Stimulated activated CD8-positive, alpha-beta memory T cell treated with anti-CD3 and anti-CD28 coated beads, Interleukin-15, amount 100 ng/mL, for 4 hours (primary cell): ENCODE data around the gene UBALD1.
A peak's percentile ranks its signal among the peaks of the same experiment; 100 is the strongest.

Experiments used
- DNase-seq, 2 donors: peaks; one replicate each; pipeline ENCODE4 v3.0.0-alpha.2; 2020; ENCODE audit warnings: low read depth in 2 of 2

The UBALD1 gene

DNA sequence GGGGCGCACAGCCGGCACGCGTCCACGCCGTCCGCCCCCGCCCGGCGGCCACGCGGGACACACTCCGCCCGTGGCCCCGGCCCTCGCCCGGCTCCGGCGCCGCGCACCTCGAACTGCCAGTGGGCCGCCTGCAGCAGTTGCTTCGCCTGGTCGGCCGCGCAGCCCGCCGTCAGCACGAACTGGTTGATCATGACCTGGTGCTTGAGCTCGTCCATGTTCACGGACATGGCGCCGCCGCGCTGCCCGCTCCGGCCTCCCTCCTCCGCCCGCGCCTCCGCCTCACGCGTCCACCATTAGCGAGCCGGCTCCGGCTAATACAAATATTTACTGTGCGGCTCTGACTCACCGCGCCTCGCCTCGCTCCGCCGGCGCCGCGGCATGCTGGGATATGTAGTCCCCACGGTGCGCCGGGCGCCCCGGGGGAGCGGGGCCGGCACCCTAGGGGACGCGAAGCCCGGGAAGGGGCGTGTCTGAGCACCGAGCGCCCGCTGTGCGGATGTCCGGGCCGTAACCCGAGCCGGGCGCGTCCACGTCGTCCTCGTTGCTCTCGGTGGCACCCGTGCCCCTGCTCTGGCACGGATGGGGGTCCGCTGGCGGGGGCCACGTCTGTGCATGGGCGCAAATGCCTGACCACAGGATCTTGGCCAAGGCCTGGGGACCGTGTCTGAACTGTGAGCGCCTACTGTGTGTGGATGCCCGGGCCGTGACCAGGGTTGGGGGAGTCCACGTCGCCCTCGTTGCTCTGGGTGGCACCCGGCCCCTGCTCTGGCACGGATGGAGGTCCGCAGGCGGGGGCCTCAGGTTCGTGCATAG is at the start of gene UBALD1:
Gene UBALD1 (minus strand): TSS at position 318 of the 813 bp plus-strand sequence. CDS start 91 bp downstream, at position 227.
- peak; percentile 47 to 67 for DNase-seq

GRCh38 chr16:4663777-4664465 is 49.2 kb upstream of the UBALD1 start:
- no peak for DNase-seq

- DNase-seq: no peak
Observed at GRCh38 chr16:4663465-4663776, 48.7 kb upstream of the UBALD1 start.

DNA sequence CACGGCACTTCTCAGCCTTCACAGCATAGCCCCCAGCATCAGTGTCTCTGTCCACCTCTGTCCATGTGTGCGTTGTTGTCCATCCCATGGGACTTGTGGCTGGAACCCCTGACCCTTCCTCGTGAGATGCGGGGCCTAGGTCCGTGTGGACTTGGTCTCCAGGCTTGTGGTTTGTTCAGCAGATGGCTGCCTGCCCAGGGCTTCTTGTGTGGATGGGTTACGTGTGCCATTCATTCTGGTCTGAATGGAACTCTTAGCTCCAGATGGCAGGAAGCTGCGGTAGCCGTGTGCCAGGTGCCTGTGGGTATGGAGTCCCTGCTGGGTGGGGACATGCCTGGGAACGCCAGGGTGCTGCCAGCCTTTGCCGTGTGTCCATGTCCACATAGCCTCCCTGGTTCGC is 47.0 kb upstream of the UBALD1 start:
- DNase-seq: no peak

- DNase-seq: peak; percentile 66 to 76
Observed at GRCh38 chr16:4660454-4661007, 45.8 kb upstream of the UBALD1 start.

DNA sequence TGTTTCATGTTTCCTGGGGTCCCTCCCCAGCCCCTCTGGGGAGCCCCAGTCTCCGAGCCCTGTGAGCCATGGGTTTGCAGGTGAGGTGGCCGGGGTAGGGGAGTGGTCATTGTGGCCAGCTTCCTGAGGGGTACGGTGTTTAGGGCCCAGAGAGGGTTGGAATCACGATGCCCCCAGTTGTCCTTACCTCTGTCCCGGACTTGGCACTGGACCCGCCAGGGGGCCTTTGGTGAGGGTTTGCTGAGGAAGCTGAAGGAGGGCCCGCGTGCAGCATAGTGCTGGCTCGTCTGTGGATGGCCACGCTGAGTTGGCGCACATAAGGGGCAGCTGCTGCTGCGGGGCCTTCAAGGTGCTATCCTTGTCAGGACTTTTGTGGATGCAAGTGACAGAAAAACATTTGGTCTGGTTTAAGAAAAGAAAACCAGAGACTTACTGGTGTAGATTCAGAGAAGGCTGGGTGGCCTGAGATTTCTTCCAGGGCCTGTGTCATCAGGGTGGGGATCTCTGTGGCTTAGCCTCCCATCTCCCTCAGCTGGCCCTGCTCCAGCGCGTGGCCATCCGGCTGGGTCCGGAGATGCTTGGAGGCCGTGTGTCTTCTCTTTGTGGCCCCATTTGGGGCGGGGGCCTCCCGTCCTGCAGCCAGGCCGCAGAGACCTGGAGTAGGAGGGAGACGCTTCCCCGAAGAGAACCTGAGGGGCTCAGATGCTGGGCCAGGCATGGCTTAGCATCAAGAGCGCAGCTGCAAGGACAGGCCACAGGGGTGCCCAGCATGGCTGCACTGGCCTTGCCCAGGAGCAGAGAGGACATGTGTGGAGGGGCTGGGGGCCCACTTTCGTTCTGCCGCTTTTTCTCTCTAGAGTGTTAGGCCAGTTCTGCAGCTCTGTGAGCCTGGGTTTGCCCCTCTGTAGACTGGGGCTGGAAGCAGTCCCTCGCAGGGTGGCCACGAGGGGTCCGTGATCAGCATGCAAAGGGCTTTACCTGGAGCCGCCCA is 45.0 kb upstream of the UBALD1 start:
- no peak for DNase-seq

DNA sequence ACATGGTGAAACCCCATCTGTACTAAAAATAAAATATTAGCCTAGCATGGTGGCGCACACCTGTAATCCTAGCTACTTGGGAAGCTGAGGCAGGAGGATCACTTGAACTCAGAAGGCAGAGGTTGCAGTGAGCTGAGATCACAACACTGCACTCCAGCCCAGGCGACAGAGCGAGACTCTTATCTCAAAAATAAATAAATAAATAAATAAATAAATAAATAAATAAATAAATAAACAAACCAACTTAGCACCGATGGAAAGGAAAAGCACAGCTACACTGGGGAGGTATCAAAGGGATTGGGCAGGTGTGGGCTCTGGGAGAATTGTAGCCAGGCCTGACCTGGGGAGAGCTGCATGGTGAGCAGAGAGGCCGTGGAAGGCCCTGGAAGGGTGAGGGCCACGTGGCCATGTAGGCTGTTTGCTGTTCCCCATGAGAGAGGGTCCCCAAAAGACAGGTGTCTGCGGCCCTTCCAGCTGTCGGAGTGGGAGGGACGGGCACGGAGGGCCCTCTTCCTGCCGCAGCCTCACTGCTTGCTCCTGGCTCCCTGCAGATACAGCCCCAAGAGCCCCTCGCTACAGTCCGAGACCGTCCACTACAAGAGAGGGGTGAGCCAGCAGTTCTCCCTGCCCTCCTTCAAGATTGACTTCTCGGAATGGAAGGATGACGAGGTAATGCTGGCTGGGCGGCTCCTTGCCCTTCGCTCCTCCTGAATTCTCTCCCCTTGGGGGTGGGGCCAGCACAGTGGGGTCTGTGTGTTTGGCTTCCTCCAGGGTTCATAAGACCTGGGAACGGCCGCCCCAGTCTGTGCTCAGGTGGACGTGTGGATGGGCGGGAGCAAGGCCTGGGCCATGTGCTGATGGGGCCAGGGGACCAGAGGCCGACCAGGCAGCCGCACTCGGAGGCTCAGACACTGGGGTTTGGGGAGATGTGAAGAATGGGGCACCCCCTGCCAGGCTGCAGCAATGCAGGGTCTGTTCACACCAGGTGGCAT is 42.3 kb upstream of the UBALD1 start:
- no peak for DNase-seq

DNA sequence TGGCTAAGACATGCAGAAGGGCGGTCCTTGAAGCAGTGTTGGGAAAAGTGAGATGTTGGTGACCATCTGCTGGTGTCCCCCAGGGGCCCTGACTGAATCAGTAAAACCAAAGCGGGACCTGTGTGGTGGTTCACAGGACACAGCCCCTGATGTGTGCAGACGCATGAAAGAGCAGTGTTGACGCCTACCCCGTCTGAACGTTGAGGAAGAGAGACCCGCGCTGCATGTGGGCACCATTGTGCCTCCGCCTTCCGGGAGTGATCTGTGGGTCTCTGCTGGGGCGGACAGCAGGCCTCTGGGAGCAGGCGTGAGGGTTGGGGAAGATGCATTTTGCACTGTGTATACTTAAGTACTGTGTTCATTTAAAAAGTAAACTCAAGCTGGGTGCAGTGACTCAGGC is 41.5 kb upstream of the UBALD1 start:
- DNase-seq: no peak

DNA sequence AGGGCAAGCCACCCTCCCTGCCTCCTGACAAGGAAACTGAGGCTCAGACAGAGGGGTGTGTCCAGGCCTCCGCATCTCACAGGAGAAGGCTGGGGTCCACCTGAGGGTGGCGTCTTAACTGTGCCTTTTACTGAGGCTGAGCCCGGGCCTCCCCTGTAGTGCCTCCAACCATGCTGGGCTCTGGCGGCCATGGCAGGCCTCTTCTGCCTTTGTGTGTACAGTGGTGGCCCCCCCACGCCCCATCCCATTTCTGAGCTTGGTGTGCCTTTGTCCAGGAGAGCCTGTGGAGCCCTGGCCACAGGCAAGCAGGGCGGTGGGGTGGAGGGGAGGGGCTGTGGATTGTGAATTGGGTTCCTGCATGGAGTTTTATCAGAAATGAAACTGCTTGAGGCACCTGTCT is 41.1 kb upstream of the UBALD1 start:
- no peak for DNase-seq

GRCh38 chr16:4654964-4655590 is 40.4 kb upstream of the UBALD1 start:
- no peak for DNase-seq

DNA sequence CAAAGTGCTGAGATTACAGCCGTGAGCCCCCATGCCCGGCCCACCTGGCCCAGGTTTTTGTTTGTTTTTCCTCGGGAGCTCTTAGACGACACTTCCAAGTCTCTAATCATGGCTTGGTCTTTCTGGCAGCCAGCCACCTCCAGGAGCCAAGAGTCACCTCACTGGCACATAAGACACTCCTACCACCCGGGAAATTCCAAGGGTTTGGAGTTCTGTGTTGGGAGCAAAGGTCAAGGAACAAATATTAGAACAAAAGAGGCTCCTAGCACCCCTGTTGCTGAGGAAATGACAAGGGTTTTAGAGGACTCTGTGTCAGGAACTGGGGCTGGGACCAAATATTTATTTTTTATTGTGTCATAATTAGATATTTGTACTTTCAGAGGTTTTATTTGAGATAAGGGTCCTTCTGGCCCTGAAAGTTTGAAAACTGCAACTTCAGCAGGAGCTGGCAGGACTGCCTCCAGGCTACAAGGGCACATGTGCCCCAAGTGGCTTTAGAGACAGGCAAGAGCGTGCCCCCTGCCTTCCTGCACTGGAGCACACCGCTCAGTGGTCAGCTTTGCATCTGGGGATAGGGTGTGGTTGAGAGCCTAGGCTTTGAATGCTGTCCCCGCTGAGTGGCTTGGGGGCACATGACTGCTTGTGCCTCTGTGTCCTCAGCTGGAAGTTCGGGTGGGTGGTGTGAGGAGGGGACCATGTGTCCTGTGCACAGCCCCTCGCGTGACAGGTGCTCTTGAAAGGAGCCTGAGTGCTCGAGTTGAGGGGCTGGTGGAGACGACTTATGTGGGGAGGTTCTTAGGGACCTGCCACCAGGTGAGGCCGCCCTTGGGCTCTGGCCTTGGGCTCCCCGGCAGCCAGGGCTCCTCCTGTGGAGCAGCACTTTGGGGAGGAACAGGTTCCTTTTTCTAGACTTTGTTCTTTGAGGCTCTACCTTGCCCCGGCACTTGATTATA is 39.6 kb upstream of the UBALD1 start:
- DNase-seq: no peak

- DNase-seq: no peak
Observed at GRCh38 chr16:4652561-4652960, 37.9 kb upstream of the UBALD1 start.

DNA sequence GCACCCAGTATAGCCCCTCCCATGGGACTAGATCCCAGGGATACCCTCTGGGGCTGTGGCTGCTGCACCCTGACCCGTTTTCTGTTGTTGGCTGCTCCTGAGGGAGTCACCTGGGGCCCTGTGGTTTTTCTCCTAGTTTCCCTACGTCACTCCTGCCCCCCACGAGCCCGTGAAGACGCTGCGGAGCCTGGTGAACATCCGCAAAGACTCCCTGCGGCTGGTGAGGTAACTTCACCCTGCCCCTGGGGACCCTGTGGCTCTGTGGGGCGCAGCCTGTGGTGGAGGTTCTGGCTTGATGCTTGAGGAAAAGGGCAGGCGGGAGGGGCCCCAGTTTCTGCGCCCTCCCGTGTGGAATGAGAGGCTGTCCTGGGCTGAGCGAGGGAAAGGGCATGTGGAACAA is 37.1 kb upstream of the UBALD1 start:
- DNase-seq: no peak

DNA sequence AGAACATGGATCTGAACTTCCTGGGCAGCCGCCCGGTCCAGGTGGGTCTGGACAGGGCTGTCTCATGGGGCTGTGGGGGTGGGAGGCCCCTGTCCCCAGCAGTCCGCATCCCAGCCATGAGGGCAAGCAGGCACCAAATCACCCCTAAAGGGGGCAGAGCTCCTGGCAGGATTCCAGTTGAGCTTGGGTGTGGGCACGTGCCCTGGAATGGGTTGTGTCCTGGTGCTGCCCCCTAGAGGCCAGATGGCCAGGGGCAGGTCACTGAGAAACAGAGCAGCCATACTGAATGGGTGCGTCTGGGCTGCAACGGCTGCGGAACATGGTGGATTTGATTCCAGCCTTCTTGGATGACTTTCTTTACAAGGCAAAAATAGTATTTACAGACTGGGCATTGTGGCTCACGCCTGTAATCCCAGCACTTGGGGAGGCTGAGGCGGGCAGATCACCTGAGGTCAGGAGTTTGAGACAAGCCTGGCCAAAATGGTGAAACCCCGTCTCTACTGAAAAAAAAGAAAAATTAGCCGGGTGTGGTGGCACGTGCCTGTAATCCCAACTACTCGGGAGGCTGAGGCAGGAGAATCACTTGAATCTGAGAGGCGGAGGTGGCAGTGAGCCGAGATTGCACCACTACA is 35.9 kb upstream of the UBALD1 start:
- DNase-seq: peak; percentile 31 to 44

DNA sequence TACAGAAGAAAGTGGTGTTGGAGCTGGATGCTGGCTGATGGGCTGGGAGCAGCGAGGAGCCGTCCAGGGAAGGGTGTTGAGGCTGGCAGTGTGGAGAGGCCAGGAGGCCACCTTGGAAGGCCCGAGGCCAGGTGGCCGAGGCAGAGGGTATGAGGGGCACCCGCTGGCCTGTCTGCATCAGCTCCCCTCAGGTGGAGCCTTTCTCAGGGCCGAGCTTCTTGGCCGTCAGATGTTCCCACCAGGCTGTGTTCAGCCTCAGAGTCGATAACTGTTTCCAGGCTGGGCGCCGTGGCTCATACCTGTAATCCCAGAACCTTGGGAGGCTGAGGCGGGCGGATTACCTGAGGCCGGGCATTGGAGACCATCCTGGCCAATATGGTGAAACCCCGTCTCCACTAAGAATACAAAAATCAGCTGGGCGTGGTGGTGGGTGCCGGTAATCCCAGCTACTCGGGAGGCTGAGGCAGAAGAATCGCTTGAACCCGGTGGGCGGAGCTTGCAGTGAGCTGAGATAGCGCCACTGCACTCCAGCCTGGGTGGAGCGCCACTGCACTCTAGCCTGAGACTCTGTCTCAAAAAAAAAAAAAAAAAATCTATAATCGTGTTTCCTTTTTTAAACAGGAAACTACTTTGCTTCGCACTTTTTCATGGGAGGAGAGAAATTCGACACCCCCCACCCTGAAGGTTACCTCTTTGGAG is 35.2 kb upstream of the UBALD1 start:
- no peak for DNase-seq

DNA sequence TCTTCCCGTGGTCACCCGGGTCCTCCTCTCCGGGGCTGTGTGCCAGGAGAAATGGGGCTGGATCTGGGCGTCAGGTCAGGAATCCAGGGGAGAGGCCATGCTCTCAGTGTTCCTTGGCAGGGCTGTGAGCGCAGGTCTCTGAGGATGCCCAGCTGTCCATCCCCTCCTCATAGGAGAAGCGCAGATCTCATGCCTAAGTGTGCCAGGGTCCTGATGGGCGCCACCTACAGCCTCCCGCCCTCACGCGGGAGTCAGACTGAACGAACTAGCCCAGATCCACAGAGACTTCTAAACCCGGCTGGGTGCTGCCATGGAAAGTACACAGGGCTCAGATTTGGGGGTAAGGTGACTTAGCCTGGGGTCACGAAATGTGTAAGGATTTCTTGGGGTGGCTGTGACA is 34.2 kb upstream of the UBALD1 start:
- DNase-seq: no peak

GRCh38 chr16:4647644-4647980 is 32.9 kb upstream of the UBALD1 start:
- DNase-seq: no peak
